Activated naive CD4-positive, alpha-beta T cell treated with anti-CD3 and anti-CD28 coated beads, Interleukin-2, amount 50 U/mL, for 72 hours (primary cell): ENCODE measurements around the gene CACNA1G. TPM values are rescaled to one million over a fixed set of nuclear protein-coding genes. Genes with fewer than 3 reads are reported as not detected.

Source experiments
- ATAC-seq, 2 donors: fragments of 150-1000 bp; cut with Tn5 transposase; 2 replicates each; pipeline ENCODE4 v1.10.0; 2021; ENCODE audit warnings: mild to moderate bottlenecking in 2 of 2, moderate library complexity in 2 of 2
- DNase-seq, 2 donors: peaks; one replicate each; pipeline ENCODE4 v3.0.0; 2021 to 2022; ENCODE audit warnings: low spot score in 2 of 2
- H3K27ac Mint-ChIP-seq, 2 donors: one replicate each; pipeline ENCODE4 v1.8.0; 2022; ENCODE audit warnings: mild to moderate bottlenecking in 2 of 2, mixed read lengths in 2 of 2
- H3K36me3 Mint-ChIP-seq, 2 donors: one replicate each; pipeline ENCODE4 v1.8.0; 2022; ENCODE audit warnings: mixed read lengths in 2 of 2
- H3K9me3 Mint-ChIP-seq, 2 donors: one replicate each; pipeline ENCODE4 v1.8.0; 2022; ENCODE audit warnings: mixed read lengths in 2 of 2
- total RNA-seq, 2 donors: library from RNA; stranded (reverse); gene quantifications; one replicate each; pipeline ENCODE4 v1.2.3, GENCODE V29; 2022

The CACNA1G gene
- total RNA-seq, 2 donors from 2014 or later, result 0.14 TPM; not detected in 1

- H3K27ac Mint-ChIP-seq, result no peak overlapping the region
- no peaks in the 10 kb centered on the region for H3K9me3 Mint-ChIP-seq
- DNase-seq (no peak), ATAC-seq (no peak)
- H3K36me3 Mint-ChIP-seq, result no peaks in the 10 kb centered on the region
Measured at GRCh38 chr17:50605429-50605828, 44.9 kb downstream of the CACNA1G start.

- DNase-seq, result no peak
- H3K9me3 Mint-ChIP-seq, result no peaks in the 10 kb centered on the region
- no peak for ATAC-seq
- H3K36me3 Mint-ChIP-seq, result no peaks in the 10 kb centered on the region
- H3K27ac Mint-ChIP-seq, result no peak overlapping the region
Measured at GRCh38 chr17:50607522-50608175, 47.1 kb downstream of the CACNA1G start.

DNA sequence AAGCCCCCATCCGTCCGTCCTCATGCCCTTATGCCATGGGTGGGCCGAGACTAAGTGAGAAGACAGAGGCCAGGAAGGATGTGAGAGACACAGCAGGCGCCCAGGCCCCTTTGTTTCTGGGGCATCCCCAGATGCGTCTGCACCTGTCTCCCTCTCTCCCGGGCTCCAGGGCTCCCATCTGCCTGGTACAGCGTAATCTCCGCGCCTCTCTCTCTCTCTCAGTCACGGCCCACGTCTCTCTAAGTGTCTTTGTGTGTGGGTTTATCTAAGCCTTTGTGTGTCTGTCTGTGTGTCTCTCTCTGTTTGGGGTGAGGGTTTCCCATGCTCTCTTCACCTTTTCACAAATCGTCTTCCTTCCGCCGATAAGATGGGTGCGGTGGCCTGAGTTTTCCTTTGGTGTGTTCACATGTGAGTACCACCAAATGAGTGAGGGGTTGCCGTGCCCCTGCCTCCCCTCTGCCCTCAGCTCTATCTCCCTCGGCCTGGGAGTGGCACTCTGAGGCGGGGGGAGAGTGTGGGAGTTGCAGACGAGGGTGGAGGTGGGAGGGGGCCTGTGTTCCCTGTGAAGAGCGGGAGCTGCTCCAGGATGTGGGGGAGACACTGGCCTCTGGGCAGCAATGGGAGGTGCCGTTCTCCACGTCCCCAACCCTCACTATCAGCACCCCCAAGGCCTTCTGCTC lies 48.3 kb downstream of the CACNA1G start:
- Mint-ChIP-seq H3K36me3 (no peaks in the 10 kb centered on the region), H3K27ac (no peak overlapping the region), H3K9me3 (no peaks in the 10 kb centered on the region)
- no peak for DNase-seq
- ATAC-seq, result no peak

- no peaks in the 10 kb centered on the region for H3K9me3 Mint-ChIP-seq
- DNase-seq (no peak), ATAC-seq (no peak)
- no peak overlapping the region for H3K27ac Mint-ChIP-seq
- no peaks in the 10 kb centered on the region for H3K36me3 Mint-ChIP-seq
Measured at GRCh38 chr17:50609380-50610074, 49.0 kb downstream of the CACNA1G start.

DNA sequence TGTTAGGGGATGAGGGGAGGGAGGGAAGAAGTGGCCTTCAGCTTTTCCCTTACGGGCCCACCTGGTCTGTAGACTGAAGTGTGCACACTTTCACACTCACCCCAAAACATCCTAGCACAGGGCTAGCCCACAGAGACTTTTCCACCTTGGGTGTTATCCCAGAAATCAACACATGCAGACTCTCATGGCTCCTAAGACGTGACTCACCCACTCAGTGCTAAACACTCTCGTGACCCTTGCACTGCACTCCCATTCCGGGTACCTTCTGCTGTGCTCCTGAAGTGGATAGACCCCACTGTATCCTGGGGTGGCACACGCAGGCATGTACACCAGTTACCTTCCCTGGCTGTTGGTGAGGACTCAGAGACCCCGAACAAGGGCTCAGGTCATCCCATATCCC lies 51.1 kb downstream of the CACNA1G start:
- no peak overlapping the region for H3K27ac Mint-ChIP-seq
- H3K9me3 Mint-ChIP-seq, result no peaks in the 10 kb centered on the region
- DNase-seq (no peak), ATAC-seq (no peak)
- H3K36me3 Mint-ChIP-seq, result no peaks in the 10 kb centered on the region

GRCh38 chr17:50612281-50612680 lies 51.8 kb downstream of the CACNA1G start:
- Mint-ChIP-seq H3K27ac (no peak overlapping the region), H3K36me3 (no peaks in the 10 kb centered on the region)
- no peak for ATAC-seq

DNA sequence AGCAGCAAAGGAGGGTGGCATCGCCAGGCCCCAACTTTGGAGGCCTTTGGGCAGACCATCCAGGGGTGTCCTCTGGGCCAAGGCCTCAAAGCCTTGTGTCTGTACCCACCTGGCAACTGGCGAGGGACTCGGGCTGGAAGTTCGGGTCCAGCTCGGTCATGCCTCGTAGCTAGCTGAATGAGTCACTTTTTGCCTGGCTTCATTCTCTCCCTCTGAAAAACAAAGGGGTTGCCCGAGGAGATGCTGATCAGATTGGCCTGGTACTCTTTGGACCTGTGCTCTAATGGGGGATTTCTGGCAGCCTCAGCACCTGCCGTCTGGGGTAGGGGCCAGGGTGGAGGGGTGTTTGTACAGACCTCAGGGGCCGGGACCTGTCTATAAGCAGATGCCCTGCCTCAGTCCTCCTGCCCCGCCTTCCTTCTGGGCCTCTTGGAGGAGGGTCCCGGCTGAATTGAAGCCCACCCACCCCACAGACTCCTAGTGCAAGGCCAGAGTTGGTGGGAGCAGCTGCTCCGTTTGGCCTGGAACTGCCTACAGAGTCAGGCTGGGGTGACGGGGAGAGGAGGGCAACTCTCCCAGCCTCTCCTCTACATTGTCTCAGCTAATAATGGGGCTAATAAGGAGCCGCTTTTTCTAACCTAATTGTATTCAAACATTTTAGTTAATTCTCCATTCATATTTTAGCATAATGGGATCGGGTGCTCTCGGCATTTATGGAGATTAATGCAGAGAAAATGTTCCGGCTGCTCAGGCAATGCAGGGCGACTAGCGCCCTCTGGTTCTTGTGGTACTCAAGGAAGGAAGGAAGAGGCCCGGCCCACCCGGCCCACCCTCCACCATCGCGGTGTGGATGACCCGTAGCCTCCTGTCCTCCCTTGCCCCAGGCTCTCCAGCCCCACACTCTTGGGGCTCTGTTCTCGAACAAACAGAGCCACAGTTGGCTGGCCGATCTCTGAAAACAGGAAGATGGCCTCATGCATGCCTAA lies 52.8 kb downstream of the CACNA1G start:
- H3K27ac Mint-ChIP-seq, result no peak overlapping the region
- ATAC-seq (no peak), DNase-seq (no peak)
- no peaks in the 10 kb centered on the region for H3K9me3 Mint-ChIP-seq
- H3K36me3 Mint-ChIP-seq, result no peaks in the 10 kb centered on the region

More at GRCh38 chr17:50612281-50612680, 51.8 kb downstream of the CACNA1G start:
- DNase-seq, result no peak
- H3K9me3 Mint-ChIP-seq, result no peaks in the 10 kb centered on the region

DNA sequence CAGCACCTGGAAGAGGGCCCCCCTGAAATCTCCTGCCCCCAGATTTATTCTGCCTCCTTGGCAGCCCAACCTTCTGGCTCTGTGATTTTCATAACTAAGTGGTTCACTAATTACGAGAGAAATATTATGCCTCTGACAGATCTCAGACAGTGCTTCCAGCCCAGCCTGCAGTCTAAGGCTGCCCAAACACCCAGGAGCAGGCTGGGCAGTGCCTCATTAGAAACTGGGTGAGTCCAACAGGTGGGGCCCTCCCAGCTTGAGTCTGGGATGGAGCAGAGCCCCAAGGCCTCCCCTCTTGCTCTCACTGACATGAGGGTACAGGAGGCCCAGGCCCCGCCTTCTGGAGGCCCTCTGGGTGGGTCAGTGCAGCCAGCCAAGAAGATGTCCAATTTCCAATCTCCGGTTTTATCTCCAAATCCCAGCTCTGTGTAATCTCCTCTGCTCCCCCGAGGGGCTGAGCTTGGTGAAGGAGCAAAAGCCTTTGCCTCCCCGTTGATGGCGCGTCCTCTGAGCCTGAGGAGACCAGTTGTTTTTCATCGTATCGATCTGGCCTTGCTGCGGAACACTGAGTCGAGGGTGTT lies 54.0 kb downstream of the CACNA1G start:
- DNase-seq (no peak), ATAC-seq (no peak)
- no peaks in the 10 kb centered on the region for H3K36me3 Mint-ChIP-seq
- no peak overlapping the region for H3K27ac Mint-ChIP-seq
- H3K9me3 Mint-ChIP-seq, result no peaks in the 10 kb centered on the region

DNA sequence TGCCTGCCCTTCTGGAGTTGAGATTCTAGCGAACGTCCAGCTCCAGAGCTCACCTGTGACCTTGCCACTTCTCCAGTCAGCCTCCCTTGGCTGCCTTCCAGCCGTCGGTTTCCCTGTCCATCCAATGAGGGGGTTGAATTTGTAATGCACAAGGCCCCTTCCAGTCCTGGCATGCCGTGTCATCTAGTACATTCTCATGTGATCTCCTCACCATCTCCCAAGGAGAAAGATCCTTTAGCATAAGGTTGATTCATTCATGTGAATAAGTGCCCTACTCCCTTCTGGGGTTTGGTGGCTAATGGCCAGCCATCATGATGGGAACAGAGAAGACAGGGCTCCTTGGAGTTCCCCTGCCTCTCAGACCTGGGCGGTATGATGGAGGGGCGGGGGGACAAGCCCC lies 55.3 kb downstream of the CACNA1G start:
- DNase-seq, result no peak
- no peaks in the 10 kb centered on the region for H3K9me3 Mint-ChIP-seq
- H3K27ac Mint-ChIP-seq, result no peak overlapping the region
- H3K36me3 Mint-ChIP-seq, result no peaks in the 10 kb centered on the region
- ATAC-seq, result no peak

GRCh38 chr17:50618300-50618699 lies 57.8 kb downstream of the CACNA1G start:
- H3K9me3 Mint-ChIP-seq, result no peaks in the 10 kb centered on the region
- no peaks in the 10 kb centered on the region for H3K36me3 Mint-ChIP-seq
- peak overlapping the region in 1 of 2 donors; percentile 7 for H3K27ac Mint-ChIP-seq
- ATAC-seq (no peak), DNase-seq (no peak)

GRCh38 chr17:50618941-50619340 lies 58.4 kb downstream of the CACNA1G start:
- peak overlapping the region in 1 of 2 donors; percentile 7 for H3K27ac Mint-ChIP-seq
- H3K9me3 Mint-ChIP-seq, result no peaks in the 10 kb centered on the region
- ATAC-seq (no peak), DNase-seq (no peak)
- H3K36me3 Mint-ChIP-seq, result no peaks in the 10 kb centered on the region

DNA sequence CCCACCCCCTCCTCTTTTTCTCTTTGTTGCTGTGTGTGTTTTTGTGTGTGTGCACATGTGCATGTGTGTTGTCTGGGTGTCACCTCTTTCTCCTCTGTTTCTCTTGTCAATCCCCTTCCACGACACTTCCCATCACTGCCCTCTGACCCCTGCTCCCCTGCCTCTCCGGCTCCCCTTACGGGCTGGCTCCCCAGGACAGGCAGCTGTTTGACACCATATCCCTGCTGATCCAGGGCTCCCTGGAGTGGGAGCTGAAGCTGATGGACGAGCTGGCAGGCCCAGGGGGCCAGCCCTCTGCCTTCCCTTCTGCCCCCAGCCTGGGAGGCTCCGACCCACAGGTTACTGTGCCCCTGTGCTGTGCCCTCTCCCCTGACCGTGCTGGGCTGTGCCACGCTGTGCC lies 59.0 kb downstream of the CACNA1G start:
- Mint-ChIP-seq H3K9me3 (no peaks in the 10 kb centered on the region), H3K27ac (no peak overlapping the region), H3K36me3 (no peaks in the 10 kb centered on the region)
- DNase-seq (no peak), ATAC-seq (no peak)

- no peak overlapping the region for H3K27ac Mint-ChIP-seq
- no peaks in the 10 kb centered on the region for H3K36me3 Mint-ChIP-seq
- ATAC-seq (no peak), DNase-seq (no peak)
- H3K9me3 Mint-ChIP-seq, result no peaks in the 10 kb centered on the region
Measured at GRCh38 chr17:50620237-50620636, 59.7 kb downstream of the CACNA1G start.

- no peak overlapping the region for H3K27ac Mint-ChIP-seq
- no peaks in the 10 kb centered on the region for H3K36me3 Mint-ChIP-seq
- no peak for DNase-seq
- no peak for ATAC-seq
- H3K9me3 Mint-ChIP-seq, result no peaks in the 10 kb centered on the region
Measured at GRCh38 chr17:50620858-50621257, 60.3 kb downstream of the CACNA1G start.

GRCh38 chr17:50621574-50622031 lies 61.1 kb downstream of the CACNA1G start:
- Mint-ChIP-seq H3K27ac (peak overlapping the region in 1 of 2 donors; percentile 8), H3K36me3 (no peaks in the 10 kb centered on the region), H3K9me3 (no peaks in the 10 kb centered on the region)
- DNase-seq (no peak), ATAC-seq (no peak)

- Mint-ChIP-seq H3K9me3 (no peaks in the 10 kb centered on the region), H3K36me3 (no peaks in the 10 kb centered on the region), H3K27ac (no peak overlapping the region)
- ATAC-seq (no peak), DNase-seq (no peak)
Measured at GRCh38 chr17:50624321-50624934, 63.9 kb downstream of the CACNA1G start.
